Left cardiac atrium (tissue), 4 donors: Measurements from ENCODE around the gene FOLH1. TPM values are rescaled to one million over a fixed set of nuclear protein-coding genes. Genes with fewer than 3 reads are reported as not detected.
"Not testable (repeated sequence)": the region's sequence is repeated elsewhere in the genome, so short reads cannot be mapped to it uniquely, and the experiment has no call there.

Experiments
- ATAC-seq, 2 donors: fragments of 200-7000 bp; cut with Tn5 transposase; one replicate each; pipeline ENCODE4 v1.9.1; 2020; ENCODE audit warnings: mild to moderate bottlenecking in 2 of 2, moderate library complexity in 2 of 2
- DNase-seq: peaks from one replicate; pipeline ENCODE4 v3.0.0-alpha.2; 2020
- intact Hi-C, 2 donors: fragments of 100-400 bp; cut with DNase I; formaldehyde crosslinking; loops; one replicate each; pipeline versions ENCODE4 v1.14.1 to v1.15.1; 2022 to 2023
- long read RNA-seq: library from polyadenylated mRNA; unstranded; transcript quantifications from one replicate; pipeline ENCODE4 v2.0.0, GENCODE V29; 2021
- total RNA-seq, 2 donors: library from RNA; stranded (reverse); fragmentation: NEBNext Ultra II Directional; extraction: Animal tissue kit (Norgen Biotek cat#: 25700); gene quantifications; one replicate each; pipeline ENCODE4 v1.2.1, GENCODE V29; 2021
- donor health status: DM: no; HTN: yes; CAD: no.
- donor health status: DM: no; HTN: yes; CAD: no; lungs with severe emphysema.
- donor health status: DM: yes; HTN: yes; CAD: no.
- donor health status: Dilated cardiomyopathy.

FOLH1 gene
- under 1 TPM; 0.53 to 0.92 TPM for total RNA-seq
- long read RNA-seq: 0 reads

DNA sequence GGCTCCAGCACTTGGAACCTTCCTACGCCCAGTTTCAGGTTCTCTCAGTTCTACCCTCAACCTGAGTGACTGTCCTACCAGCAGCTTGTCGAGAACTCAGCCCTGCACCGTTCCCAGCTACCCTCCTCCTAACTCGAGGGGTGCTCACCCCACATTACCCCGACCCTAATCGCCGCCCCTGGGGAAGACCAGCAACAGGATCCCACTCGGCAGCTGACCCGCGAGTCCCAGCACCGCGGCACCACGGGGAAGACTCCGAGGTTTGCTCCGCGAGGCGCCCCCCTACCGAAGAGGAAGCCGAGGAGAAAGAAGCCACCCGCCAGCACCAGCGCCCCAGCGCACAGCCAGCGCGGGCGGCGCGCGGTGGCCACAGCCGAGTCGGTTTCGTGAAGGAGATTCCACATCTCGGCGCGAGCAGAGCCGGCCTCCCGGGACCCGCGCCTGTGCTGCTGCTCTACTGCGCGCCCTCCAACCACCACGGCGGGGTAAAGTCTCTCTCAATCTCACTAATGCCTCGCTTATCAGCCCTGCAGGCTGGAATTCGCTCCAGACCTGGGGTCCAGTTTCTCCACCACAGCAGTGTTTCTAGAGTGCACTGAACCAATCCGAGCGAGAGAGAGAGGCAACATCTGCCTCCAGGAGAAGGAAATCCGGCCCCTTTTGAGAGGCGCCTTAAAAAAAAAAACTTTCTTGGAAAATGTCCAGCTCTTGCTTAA lies at the start of gene FOLH1:
Gene FOLH1, minus strand, starts transcription at position 597 of the 716 bp plus-strand sequence. Its CDS starts 193 bp downstream, at position 404.
- intact Hi-C loops: no loop called here
- ATAC-seq (peak; percentile 78 to 87), DNase-seq (peak; percentile 36)

DNA sequence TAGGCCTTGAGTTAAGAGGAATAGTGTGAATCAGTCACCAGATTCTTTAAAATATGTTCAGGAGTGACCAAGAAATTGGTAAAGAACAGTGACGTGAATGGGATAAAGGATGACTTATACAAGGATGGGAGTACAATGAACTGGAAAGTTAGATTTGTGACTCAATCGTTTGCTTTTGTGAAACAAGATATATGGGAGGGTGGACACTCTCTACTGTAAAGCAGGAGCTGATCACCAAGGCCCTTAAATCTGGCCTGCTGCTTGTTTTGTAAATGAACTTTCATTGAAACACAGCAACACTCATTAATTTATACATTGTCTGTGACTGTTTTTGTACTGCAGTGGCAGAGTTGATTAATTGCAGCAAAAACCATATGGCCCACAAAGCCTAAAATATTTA lies 46.7 kb upstream of the FOLH1 start:
- ATAC-seq, DNase-seq, intact Hi-C loops: not testable (repeated sequence)

DNA sequence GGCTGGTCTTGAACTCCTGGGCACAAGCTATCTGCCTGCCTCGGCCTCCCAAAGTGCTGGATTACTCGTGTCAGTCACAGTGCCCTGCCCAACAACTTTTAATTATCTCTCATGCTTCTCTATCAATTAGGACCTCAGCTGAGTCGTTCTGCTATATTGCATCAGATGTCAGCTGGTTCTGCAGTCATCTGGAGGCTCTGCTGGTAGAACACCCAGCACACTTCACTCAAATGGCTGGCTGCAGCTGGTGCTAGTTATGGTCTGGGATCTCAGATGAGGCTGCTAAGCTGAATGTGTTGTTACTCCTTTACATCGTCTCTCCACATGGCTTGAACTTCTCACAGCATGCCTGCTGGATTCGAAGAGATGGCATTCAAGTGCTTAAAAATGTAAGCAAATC lies 42.8 kb upstream of the FOLH1 start:
- intact Hi-C loops, ATAC-seq, DNase-seq: not testable (repeated sequence)

DNA sequence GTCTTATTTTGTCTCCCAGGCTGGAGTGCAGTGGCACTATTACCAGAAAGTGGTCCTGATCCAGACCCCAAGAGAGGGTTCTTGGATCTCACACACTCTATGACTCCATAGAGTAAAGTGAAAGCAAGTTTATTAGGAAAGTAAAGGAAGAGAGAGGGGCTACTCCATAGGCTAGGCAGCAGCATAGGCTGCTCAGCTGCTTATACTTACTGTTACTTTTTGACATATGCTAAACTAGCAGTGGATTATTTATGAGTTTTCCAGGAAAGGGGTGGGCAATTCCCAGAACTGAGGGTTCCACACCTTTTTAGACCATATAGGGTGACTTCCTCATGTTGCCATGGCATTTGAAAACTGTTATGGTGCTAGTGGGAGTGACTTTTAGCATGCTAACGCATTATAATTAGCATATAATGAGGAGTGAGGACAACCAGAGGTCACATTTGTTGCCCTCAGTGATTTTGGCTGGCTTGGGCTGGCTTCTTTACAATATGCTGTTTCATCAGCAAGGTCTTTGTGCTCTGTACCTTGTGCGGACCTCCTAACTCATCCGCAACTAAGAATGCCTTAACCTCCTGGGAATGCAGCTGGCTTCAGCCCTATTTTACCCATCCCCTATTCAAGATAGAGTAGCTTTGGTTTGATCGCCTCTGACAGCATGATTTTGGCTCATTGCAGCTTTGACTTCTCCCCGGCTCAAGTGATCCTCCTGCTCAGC lies 42.2 kb upstream of the FOLH1 start:
- DNase-seq, intact Hi-C loops, ATAC-seq: not testable (repeated sequence)

DNA sequence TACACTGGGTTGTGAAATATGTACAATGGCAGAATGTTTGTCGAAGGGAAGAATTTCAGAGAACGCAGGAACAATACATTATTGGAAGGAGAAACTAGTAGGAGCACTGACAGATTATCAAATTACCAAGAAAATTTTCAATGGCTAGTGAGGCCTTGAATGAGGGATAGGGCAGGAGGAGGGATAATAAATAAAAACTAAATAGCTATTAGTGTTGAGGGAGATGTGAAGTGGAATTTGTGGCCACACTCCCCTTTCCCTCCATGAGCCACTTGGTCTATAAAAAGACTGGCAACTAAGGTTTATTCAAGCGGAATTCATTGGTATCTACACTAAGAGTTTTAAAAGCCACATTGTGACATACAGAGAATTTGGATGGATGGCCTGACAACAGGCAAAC lies 41.0 kb upstream of the FOLH1 start:
- ATAC-seq, intact Hi-C loops, DNase-seq: not testable (repeated sequence)

DNA sequence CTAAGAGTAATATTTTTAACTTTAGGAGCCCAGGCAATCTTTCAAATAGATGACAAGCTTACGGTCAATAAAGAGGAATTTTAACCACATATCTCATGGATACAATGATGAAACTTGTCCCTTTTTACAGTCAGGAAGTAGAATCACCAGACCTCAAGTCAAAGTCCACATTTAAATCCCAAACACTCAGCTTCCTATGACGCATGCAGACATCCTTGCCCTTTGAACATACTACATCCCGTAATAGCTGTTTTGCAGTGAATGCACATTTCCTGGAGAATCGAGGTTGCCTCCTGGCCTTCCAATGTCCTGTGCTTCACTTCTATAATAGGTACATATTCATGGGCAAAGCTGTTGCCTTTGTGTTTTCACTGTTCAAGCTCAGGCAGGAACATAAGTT lies 25.3 kb upstream of the FOLH1 start:
- ATAC-seq, DNase-seq: not testable (repeated sequence)
- intact Hi-C loops: loop anchor here in 1 of 2 donors (5.0 kb wide), 1 partner anchor 289 kb away; no protein-coding TSS in a partner anchor

DNA sequence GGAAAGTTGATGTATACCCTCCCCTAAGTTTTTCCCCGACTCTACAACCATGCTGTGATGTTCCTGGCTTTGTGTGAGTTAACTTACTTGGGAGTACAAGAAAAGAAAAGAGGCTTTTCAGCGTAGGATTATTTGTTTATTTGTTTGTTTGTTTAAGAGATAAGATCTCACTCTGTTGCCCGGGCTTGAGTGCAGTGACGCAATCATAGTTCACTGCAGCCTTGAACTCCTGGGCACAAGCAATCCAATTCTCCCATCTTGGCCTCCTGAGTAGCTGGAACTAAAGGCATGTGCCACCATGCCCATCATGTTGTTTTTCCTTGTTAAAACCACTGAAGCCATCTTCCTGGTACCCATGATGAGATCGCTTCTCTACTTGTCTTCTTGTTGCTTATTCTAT lies 24.6 kb upstream of the FOLH1 start:
- ATAC-seq, DNase-seq: not testable (repeated sequence)
- intact Hi-C loops: loop anchor here in 1 of 2 donors (5.0 kb wide), 1 partner anchor 289 kb away; no protein-coding TSS in a partner anchor

DNA sequence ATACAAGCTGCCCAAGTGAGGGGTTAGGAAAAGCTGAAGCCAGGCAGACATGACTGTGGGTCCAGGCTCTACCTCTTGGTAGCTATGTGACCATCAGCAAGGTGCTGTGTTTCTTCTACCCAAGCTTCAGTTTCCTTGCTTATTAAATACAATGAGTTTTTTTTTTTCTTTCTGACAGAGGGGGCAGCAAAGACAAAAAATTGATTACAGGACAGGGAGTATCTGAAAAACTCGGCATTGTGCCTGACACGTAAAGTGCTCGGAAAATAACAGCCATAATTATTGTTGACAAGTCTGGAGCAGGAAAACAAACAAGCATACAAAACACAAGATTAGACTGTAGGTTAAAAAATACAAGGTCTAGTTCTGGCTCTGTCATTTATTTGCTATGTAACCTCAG lies 23.3 kb upstream of the FOLH1 start:
- intact Hi-C loops: loop anchor here in 1 of 2 donors (5.0 kb wide), 1 partner anchor 291 kb away; no protein-coding TSS in a partner anchor
- not testable (repeated sequence) for DNase-seq, ATAC-seq

DNA sequence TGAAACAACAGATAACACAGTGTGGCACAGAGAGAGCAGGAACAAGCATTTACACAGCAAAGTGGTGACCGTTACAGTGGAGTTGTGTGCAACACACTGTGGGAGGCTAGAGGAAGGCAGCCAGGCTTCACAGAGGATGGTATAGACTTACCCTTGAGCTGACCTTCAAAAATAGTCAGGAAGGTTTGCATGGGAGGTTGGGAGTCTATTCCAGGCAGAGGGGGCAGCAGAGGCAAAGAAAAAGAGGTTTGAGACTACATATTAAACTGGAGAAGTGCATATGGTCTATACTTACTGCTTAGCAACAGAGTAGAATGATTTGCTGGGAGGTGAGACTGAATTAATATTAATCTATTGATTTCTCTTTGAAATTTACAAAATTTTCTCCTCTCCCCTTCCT lies 22.1 kb upstream of the FOLH1 start:
- DNase-seq: not testable (repeated sequence)

DNA sequence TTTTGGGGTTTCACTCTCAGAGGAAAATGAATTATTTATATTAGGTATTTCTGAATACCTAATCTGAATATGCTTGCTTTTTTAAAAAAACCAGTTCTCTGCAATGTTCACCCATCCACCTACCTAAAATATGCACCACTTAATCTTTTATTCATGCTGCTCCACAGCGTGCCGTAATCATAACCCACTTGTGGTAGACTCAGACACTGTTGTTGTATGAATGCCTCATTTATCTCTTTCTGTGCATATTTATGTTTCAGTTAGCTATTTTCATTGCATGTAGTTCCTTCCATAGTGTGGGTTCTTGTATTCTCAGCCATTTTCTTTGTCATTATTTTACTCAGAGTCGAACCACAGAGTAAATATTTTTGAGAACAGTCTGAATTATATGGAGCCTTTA lies 21.6 kb upstream of the FOLH1 start:
- intact Hi-C loops: loop anchor here in 1 of 2 donors (5.0 kb wide), 1 partner anchor 292 kb away; no protein-coding TSS in a partner anchor
- not testable (repeated sequence) for ATAC-seq, DNase-seq

More for the DNA sequence above, 22.1 kb upstream of the FOLH1 start:
- ATAC-seq: peak in 1 of 2 donors; percentile 29
- intact Hi-C loops: loop anchor here in 1 of 2 donors (5.0 kb wide), 1 partner anchor 292 kb away; no protein-coding TSS in a partner anchor

DNA sequence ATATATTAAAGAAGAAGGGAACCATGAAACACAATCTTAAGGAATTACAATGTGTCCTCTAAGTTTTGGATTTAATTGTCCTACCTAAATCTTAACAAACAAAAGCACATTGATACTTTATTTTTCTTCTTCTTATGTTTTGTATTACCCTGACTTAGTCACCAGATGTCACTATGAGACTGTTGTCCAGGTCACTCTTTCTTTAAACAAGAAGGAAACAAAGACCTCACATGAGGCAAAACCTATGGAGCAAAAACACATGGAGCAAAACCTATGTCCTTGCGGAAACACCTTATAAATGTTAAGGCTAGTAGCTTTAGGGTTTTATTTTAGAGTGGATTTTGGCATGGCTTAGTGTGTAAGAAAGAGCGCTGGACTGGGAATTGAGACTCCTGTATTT lies 20.7 kb upstream of the FOLH1 start:
- DNase-seq, intact Hi-C loops: not testable (repeated sequence)
- ATAC-seq: peak; percentile 36 to 57

DNA sequence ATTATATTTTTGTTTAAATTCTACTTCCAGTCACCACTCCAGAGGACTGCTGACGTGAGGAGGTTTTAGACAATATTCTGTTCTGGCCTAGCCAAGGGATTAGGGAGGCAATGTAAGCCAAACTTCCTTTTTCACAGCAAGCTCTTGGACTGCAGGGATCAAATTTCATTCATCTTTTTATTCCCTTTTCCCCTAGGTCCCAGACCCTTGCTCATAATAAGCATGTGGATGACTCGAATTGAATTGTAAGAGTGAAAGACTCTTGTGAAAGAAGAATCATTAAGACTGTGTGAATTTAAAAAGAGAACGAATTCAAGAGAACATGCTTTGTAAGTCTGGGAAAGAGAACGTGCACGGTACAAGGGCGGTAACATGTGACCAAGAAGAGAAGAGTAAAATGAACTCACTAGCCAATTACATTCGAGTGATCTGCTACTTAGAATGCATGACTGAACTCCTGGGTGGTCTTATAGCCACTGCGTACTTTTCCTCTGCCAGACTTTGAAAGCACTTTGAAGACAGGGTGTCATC lies 16.9 kb upstream of the FOLH1 start:
- intact Hi-C loops, ATAC-seq, DNase-seq: not testable (repeated sequence)

DNA sequence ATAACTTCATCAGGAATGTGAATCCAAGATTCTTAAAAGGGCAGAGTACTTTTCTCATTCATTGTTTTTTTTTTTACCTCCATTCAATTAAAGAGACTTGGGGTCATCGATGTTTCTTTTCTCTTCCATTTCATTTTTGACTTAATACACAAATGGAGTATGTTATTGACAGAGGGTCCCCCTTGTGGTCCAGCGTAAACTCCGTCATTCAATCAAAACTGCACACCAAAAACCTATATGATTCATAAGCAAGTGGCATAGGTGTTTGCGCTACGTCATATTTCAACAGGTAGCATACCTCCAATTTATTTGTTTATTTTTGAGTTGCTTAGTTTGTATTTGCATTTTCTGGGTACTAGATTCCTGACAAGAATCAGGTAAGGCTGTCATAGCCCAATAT lies 12.7 kb upstream of the FOLH1 start:
- intact Hi-C loops: no loop called here
- no peak for ATAC-seq
- no peak for DNase-seq

DNA sequence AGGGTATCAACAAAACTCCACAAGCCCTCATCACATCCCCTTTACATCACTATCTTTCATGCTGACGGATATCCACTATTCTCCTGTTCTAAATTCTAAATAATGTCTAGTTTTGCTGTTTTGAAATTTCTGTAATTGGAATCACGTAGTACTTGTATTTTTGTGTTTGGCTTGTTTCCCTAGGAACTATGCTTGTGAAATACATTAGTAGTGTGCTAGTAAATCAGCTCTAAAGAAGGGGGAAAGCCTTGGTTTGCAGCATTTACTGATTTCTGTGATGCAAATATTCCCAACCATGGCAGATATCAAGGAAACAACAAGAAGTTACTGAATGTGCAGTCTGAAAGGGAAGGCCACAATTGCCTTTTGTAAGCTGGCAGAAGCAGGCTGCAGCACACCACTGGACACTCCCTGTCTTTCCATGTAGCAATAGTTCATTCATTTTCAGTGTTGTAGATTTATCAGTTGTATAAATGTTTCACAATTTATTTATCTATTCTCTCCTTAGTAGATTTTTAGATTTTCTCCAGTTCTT lies 4.7 kb upstream of the FOLH1 start:
- ATAC-seq: no peak
- no peak for DNase-seq
- intact Hi-C loops: no loop called here

DNA sequence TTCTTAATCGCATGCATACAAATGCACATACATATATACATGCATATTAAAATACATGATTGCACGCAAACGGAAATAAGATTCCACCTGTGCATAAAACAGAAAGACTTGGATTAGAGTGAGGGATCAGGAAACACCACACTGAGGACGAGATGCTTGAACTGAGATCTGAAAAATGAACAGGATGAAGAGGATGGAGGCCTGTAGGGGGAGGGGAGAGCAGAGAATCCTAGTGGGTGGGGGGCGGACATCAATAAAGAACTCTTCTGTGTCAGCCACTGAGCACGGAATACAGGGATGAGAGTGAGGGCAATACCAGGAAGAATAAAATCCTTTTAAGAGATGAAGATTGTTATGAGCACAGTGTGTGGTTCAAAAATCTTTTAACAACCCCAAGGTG lies 1.4 kb downstream of the FOLH1 start:
- ATAC-seq, DNase-seq, intact Hi-C loops: not testable (repeated sequence)

DNA sequence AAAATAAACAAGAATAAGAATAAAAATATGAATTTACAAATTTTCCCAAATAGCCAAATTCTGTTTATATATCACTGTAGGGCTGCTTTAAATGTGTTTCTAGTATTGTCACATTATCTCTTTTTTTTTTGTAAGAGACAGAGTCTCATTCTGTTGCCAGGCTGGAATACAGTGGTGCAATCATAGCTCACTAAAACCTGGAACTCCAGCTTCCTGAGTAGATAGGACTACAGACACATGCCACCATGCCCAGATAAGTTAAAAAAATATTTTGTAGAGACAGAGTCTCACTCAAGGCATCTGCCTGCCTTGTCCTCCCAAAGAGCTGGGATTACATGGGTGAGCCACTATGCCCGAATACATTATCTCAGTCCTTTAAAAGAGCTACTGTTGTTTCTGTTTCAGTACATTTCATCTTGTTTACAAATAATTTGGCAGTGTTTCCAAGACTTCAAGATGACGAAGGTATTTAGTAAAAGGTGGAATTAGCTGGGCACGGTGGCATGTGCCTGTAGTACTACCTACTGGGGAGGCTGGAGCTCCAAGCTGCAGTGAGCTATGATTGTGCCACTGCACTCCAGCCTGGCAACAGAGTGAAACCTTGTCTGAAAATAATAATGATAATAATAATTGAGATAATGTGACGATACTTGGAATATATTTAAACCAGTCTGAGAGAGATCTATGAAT lies 6.0 kb downstream of the FOLH1 start:
- ATAC-seq (no peak), DNase-seq (no peak)
- intact Hi-C loops: no loop called here

DNA sequence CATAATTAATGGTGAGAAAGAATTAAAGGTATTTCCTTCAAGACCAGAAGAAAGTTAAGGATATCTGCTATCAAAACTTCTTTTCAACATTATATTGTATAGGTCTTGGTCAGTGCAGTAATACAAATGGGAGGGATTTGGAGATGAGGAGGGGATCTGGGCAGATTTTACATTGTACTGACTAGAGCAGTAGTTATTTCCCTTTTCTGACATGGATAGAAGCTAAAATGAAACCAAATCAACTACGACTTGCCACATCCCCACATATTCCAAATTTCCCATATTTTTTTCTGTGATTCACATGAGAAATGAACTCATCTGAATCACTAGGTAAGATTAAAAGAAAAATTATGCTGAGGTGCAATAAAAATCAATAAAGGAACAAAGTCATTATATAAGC lies 11.6 kb downstream of the FOLH1 start:
- intact Hi-C loops, DNase-seq, ATAC-seq: not testable (repeated sequence)

DNA sequence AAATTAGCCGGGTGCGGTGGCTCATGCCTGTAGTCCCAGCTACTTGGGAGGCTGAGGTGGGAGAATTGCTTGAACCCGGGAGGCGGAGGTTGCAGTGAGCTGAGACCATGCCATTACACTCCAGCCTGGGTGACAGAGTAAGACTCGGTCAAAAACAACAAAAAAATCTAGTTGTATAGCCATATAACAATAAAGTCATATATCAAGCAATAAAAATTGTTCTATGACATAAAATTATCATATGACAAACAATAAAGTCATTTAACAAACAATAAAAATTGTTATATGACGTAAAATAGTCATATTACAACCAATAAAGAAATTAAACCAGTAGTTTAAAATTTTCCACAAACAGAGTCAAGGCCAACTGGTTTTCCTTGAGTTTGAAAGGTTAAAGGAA lies 12.4 kb downstream of the FOLH1 start:
- ATAC-seq, intact Hi-C loops, DNase-seq: not testable (repeated sequence)

DNA sequence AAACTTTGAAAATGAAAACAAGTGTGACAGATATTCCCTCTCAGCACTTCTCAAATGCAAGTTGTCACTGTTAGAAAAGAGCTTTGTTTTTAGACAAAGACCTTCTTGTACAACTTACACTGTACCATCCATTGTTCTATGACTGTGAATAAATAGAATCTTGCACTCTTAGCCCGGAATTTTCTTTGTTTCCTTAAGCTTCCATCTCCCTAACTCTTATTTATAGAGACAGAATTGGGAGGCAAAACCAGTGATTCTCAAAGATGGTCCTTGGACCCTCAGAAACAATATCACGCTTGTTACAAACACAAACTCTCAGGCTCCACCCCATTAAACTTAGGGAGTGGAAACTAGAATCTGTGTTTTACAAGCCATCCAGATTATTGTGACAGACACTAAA lies 18.1 kb downstream of the FOLH1 start:
- intact Hi-C loops, ATAC-seq, DNase-seq: not testable (repeated sequence)
